RWPE2 (cell line): Measurements from ENCODE around the gene DPYSL4.

Experiments
- ATAC-seq: fragments of 200-7000 bp; cut with Tn5 transposase; 3 replicates; pipeline ENCODE4 v1.9.1; 2021; ENCODE audit warnings: low read depth
- DNase-seq: peaks from one replicate; pipeline ENCODE4 v3.0.0-alpha.2; 2020; ENCODE audit warnings: low spot score
- H3K27ac ChIP-seq: fragments of 450-650 bp; 2 replicates; pipeline ENCODE4 v1.5.1; 2017; ENCODE audit warnings: mild to moderate bottlenecking; ENCODE audit not compliant: poor library complexity, severe bottlenecking
- H3K27me3 ChIP-seq: fragments of 250-450 bp; sonication (Bioruptor Pico); 2 replicates; pipeline ENCODE4 v1.5.1; 2021; ENCODE audit warnings: mild to moderate bottlenecking, moderate library complexity; ENCODE audit not compliant: insufficient read depth, poor library complexity, severe bottlenecking
- H3K36me3 ChIP-seq: fragments of 250-450 bp; sonication (Bioruptor Pico); 2 replicates; pipeline ENCODE4 v1.5.1; 2020; ENCODE audit warnings: low read depth, mild to moderate bottlenecking, moderate library complexity
- H3K4me1 ChIP-seq: fragments of 250-450 bp; sonication (Bioruptor Pico); 2 replicates; pipeline ENCODE4 v1.5.1; 2021; ENCODE audit warnings: mild to moderate bottlenecking, moderate library complexity; ENCODE audit not compliant: insufficient read depth, poor library complexity, severe bottlenecking
- H3K4me3 ChIP-seq: fragments of 250-450 bp; sonication (Bioruptor Pico); 2 replicates; pipeline ENCODE4 v1.5.1; 2021; ENCODE audit warnings: mild to moderate bottlenecking, moderate library complexity; ENCODE audit not compliant: severe bottlenecking
- H3K9me3 ChIP-seq: fragments of 250-450 bp; sonication (Bioruptor Pico); 2 replicates; pipeline ENCODE4 v1.5.1; 2021; ENCODE audit warnings: mild to moderate bottlenecking, moderate library complexity; ENCODE audit not compliant: severe bottlenecking
- CTCF ChIP-seq: fragments of 450-650 bp; IDR thresholded peaks from one replicate; pipeline ENCODE4 v1.5.1; 2017; ENCODE audit warnings: mild to moderate bottlenecking, moderate library complexity; ENCODE audit not compliant: poor library complexity, severe bottlenecking

DPYSL4 gene

GRCh38 chr10:132232981-132233380 is 46.2 kb downstream of the DPYSL4 start:
- Histone ChIP-seq H3K4me3 (no peak overlapping the region), H3K4me1 (no peaks in the 10 kb centered on the region), H3K27ac (no peak overlapping the region), H3K36me3 (no peaks in the 10 kb centered on the region), H3K27me3 (no peaks in the 10 kb centered on the region), H3K9me3 (no peaks in the 10 kb centered on the region)
- no peak for ATAC-seq
- DNase-seq: no peak
- TF ChIP-seq CTCF: no peak

GRCh38 chr10:132233501-132234085 is 46.8 kb downstream of the DPYSL4 start:
- Histone ChIP-seq H3K36me3 (no peaks in the 10 kb centered on the region), H3K9me3 (no peaks in the 10 kb centered on the region), H3K4me1 (no peaks in the 10 kb centered on the region), H3K27ac (no peak overlapping the region), H3K4me3 (no peak overlapping the region), H3K27me3 (no peaks in the 10 kb centered on the region)
- no peak for TF ChIP-seq CTCF
- ATAC-seq (no peak), DNase-seq (no peak)

- no peaks in the 10 kb centered on the region for H3K27me3 ChIP-seq
- no peak for TF ChIP-seq CTCF
- no peaks in the 10 kb centered on the region for H3K9me3 ChIP-seq
- no peak overlapping the region for H3K4me3 ChIP-seq
- H3K36me3 ChIP-seq: no peaks in the 10 kb centered on the region
- no peaks in the 10 kb centered on the region for H3K4me1 ChIP-seq
- ATAC-seq (no peak), DNase-seq (no peak)
- H3K27ac ChIP-seq: no peak overlapping the region
These were observed 48.1 kb downstream of the DPYSL4 start for GRCh38 chr10:132234860-132235259.

- DNase-seq: no peak
- ATAC-seq: no peak
- H3K27me3 ChIP-seq: no peaks in the 10 kb centered on the region
- TF ChIP-seq CTCF: no peak
- H3K27ac ChIP-seq: no peak overlapping the region
- no peaks in the 10 kb centered on the region for H3K4me1 ChIP-seq
- no peak overlapping the region for H3K4me3 ChIP-seq
- no peaks in the 10 kb centered on the region for H3K36me3 ChIP-seq
- no peaks in the 10 kb centered on the region for H3K9me3 ChIP-seq
These were observed 49.4 kb downstream of the DPYSL4 start for GRCh38 chr10:132236161-132236560.

- TF ChIP-seq CTCF: no peak
- no peak for ATAC-seq
- H3K27me3 ChIP-seq: no peaks in the 10 kb centered on the region
- no peak overlapping the region for H3K27ac ChIP-seq
- H3K9me3 ChIP-seq: no peaks in the 10 kb centered on the region
- no peak for DNase-seq
- no peaks in the 10 kb centered on the region for H3K4me1 ChIP-seq
- no peaks in the 10 kb centered on the region for H3K36me3 ChIP-seq
- no peak overlapping the region for H3K4me3 ChIP-seq
These were observed 50.1 kb downstream of the DPYSL4 start for GRCh38 chr10:132236881-132237280.
